GM23248 (cell line): ENCODE measurements around the gene LCT.
"Not testable (repeated sequence)": the region's sequence is repeated elsewhere in the genome, so short reads cannot be mapped to it uniquely, and the experiment has no call there.

Experiments used
- EZH2 ChIP-seq: fragments of 200-600 bp; sonication (generic); IDR thresholded peaks from 2 replicates; pipeline ENCODE4 v1.6.1; 2018; ENCODE audit warnings: antibody characterized with exemption, mild to moderate bottlenecking; ENCODE audit not compliant: insufficient read depth, poor library complexity, severe bottlenecking
- EZH2phosphoT487 ChIP-seq: fragments of 200-600 bp; sonication (generic); IDR thresholded peaks from 2 replicates; pipeline ENCODE4 v1.6.1; 2018; ENCODE audit warnings: antibody characterized with exemption, moderate library complexity, mild to moderate bottlenecking, low read depth; ENCODE audit not compliant: insufficient read depth

DNA sequence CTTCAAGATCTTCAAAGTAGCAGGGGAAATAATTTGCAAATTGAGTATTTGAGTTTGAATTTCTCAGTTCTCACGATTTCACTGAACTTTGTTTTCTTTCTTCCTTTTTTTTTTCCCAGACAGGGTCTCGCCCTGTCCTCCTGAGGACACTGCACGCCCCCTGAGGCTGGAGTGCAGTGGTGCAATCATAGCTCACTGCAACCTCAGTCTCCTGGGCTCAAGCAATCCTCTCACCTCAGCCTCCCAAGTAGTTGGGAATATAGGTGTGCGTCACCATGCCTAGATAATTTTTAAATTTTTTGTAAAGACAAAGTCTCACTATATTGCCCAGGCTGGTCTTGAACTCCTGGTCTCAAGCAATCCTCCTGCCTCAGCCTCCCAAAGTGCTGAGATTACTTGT lies 41.3 kb downstream of the LCT start:
- not testable (repeated sequence) for TF ChIP-seq EZH2phosphoT487, EZH2
